DOHH2 (cell line): ENCODE results near the gene IRF4.

Experiments used
- H3F3A ChIP-seq: fragments of 200-600 bp; sonication (generic), shearing (Covaris generic); 2 replicates; pipeline ENCODE4 v1.6.0; 2016; ENCODE audit warnings: antibody characterized with exemption, mild to moderate bottlenecking; ENCODE audit not compliant: control insufficient read depth, insufficient read depth
- H3K27ac ChIP-seq: fragments of 200-600 bp; sonication (generic); 2 replicates; pipeline ENCODE4 v1.5.1; 2014; ENCODE audit warnings: low read depth, mild to moderate bottlenecking, low read length, moderate library complexity
- H3K27me3 ChIP-seq: fragments of 200-600 bp; sonication (generic); 2 replicates; pipeline ENCODE4 v1.6.1; 2014; ENCODE audit warnings: mild to moderate bottlenecking, low read length, mixed read lengths; ENCODE audit not compliant: control insufficient read depth
- H3K36me3 ChIP-seq: fragments of 200-600 bp; sonication (generic); 2 replicates; pipeline ENCODE4 v1.6.1; 2014; ENCODE audit warnings: mild to moderate bottlenecking, low read length, moderate library complexity, mixed read lengths; ENCODE audit not compliant: control insufficient read depth
- H3K4me1 ChIP-seq: fragments of 200-600 bp; sonication (generic); 2 replicates; pipeline ENCODE4 v1.6.1; 2014; ENCODE audit warnings: mild to moderate bottlenecking, low read length, mixed read lengths; ENCODE audit not compliant: control insufficient read depth
- H3K4me2 ChIP-seq: fragments of 200-600 bp; sonication (generic); 2 replicates; pipeline ENCODE4 v1.6.0; 2014; ENCODE audit warnings: mild to moderate bottlenecking, low read length, moderate library complexity
- H3K4me3 ChIP-seq: fragments of 200-600 bp; sonication (generic); 2 replicates; pipeline ENCODE4 v1.5.1; 2014; ENCODE audit warnings: mild to moderate bottlenecking, low read length, mixed read lengths
- H3K79me2 ChIP-seq: fragments of 200-600 bp; sonication (generic); 2 replicates; pipeline ENCODE4 v1.6.1; 2014; ENCODE audit warnings: mild to moderate bottlenecking, low read length, mixed read lengths; ENCODE audit not compliant: control insufficient read depth
- H3K9me2 ChIP-seq: fragments of 200-600 bp; sonication (generic); replicated peaks from 2 replicates; pipeline ENCODE4 v1.6.1; 2014; ENCODE audit warnings: mild to moderate bottlenecking, low read length, mixed read lengths; ENCODE audit not compliant: control insufficient read depth
- H3K9me3 ChIP-seq: fragments of 200-600 bp; sonication (generic); 2 replicates; pipeline ENCODE4 v1.6.1; 2014; ENCODE audit warnings: antibody characterized with exemption, low read length, mixed read lengths; ENCODE audit not compliant: control insufficient read depth, insufficient read depth
- H4K20me1 ChIP-seq: fragments of 200-600 bp; sonication (generic); 2 replicates; pipeline ENCODE4 v1.6.0; 2014; ENCODE audit warnings: low read depth, mild to moderate bottlenecking, antibody characterized with exemption, low read length, moderate library complexity; ENCODE audit not compliant: control insufficient read depth, insufficient read depth
- CTCF ChIP-seq: fragments of 200-600 bp; sonication (generic); IDR thresholded peaks from one replicate; pipeline ENCODE4 v1.5.1; 2014; ENCODE audit warnings: antibody characterized with exemption, mild to moderate bottlenecking, low read depth, low read length; ENCODE audit not compliant: poor library complexity, severe bottlenecking
- EZH2phosphoT487 ChIP-seq: fragments of 200-600 bp; sonication (generic); IDR thresholded peaks from 2 replicates; pipeline ENCODE4 v1.6.1; 2017; ENCODE audit warnings: borderline replicate concordance, mild to moderate bottlenecking, antibody characterized with exemption, low read length, moderate library complexity, mixed read lengths

IRF4 gene

GRCh38 chr6:360764-361373, 30.7 kb upstream of the IRF4 start:
- Histone ChIP-seq H3K27me3 (peaks cover 8% of the 10 kb centered on the region), H3K79me2 (no peaks in the 10 kb centered on the region), H3K4me1 (peaks cover 8% of the 10 kb centered on the region), H3K9me3 (peaks cover 5% of the 10 kb centered on the region; the same call in 1 of the 2 replicates), H3K9me2 (no peaks in the 10 kb centered on the region), H3F3A (no peaks in the 10 kb centered on the region), H3K4me2 (no peak overlapping the region), H3K27ac (no peak overlapping the region), H4K20me1 (no peaks in the 10 kb centered on the region), H3K4me3 (no peak overlapping the region), H3K36me3 (no peaks in the 10 kb centered on the region)
- TF ChIP-seq EZH2phosphoT487 (no peak), CTCF (no peak)

GRCh38 chr6:361411-362132, 30.0 kb upstream of the IRF4 start:
- H3K79me2 ChIP-seq, result no peaks in the 10 kb centered on the region
- H3K4me1 ChIP-seq, result peaks cover 5% of the 10 kb centered on the region
- H3F3A ChIP-seq, result no peaks in the 10 kb centered on the region
- no peaks in the 10 kb centered on the region for H4K20me1 ChIP-seq
- H3K9me2 ChIP-seq, result no peaks in the 10 kb centered on the region
- no peak overlapping the region for H3K4me2 ChIP-seq
- TF ChIP-seq CTCF (no peak), EZH2phosphoT487 (no peak)
- H3K36me3 ChIP-seq, result no peaks in the 10 kb centered on the region
- H3K27ac ChIP-seq, result no peak overlapping the region
- H3K9me3 ChIP-seq, result peaks cover 5% of the 10 kb centered on the region; the same call in 1 of the 2 replicates
- H3K4me3 ChIP-seq, result no peak overlapping the region
- H3K27me3 ChIP-seq, result peaks cover 14% of the 10 kb centered on the region

GRCh38 chr6:362231-362923, 29.2 kb upstream of the IRF4 start:
- no peaks in the 10 kb centered on the region for H4K20me1 ChIP-seq
- no peak overlapping the region for H3K4me3 ChIP-seq
- H3K27me3 ChIP-seq, result peaks cover 14% of the 10 kb centered on the region
- peaks cover 10% of the 10 kb centered on the region; the same call in 1 of the 2 replicates for H3K9me3 ChIP-seq
- no peak overlapping the region for H3K4me2 ChIP-seq
- TF ChIP-seq CTCF (no peak), EZH2phosphoT487 (no peak)
- H3K79me2 ChIP-seq, result no peaks in the 10 kb centered on the region
- no peaks in the 10 kb centered on the region for H3F3A ChIP-seq
- H3K9me2 ChIP-seq, result no peaks in the 10 kb centered on the region
- H3K36me3 ChIP-seq, result no peaks in the 10 kb centered on the region
- no peak overlapping the region for H3K27ac ChIP-seq
- no peaks in the 10 kb centered on the region for H3K4me1 ChIP-seq
